Left lung (tissue), 10 donors: ENCODE data around the gene SLC6A9. TPM values are rescaled to one million over a fixed set of nuclear protein-coding genes. Genes with fewer than 3 reads are reported as not detected.

ENCODE experiments used
- ATAC-seq: fragments of 200-7000 bp; cut with Tn5 transposase; one replicate; pipeline ENCODE4 v1.9.1; 2020; ENCODE audit warnings: moderate library complexity
- DNase-seq, 4 donors: peaks; one replicate each; pipeline ENCODE4 v3.0.0-alpha.2; 2013 to 2020
- H3K27ac ChIP-seq, 2 donors: fragments of 200-600 bp; sonication (generic) in 1 of 2; one replicate each; pipeline versions ENCODE4 v1.5.0 to v1.8.0; 2020 to 2021
- H3K27me3 ChIP-seq, 2 donors: fragments of 200-600 bp; sonication (generic) in 1 of 2; one replicate each; pipeline versions ENCODE4 v1.5.0 to v1.8.0; 2020 to 2021
- H3K36me3 ChIP-seq, 2 donors: fragments of 200-600 bp; sonication (generic) in 1 of 2; one replicate each; pipeline versions ENCODE4 v1.5.0 to v1.8.0; 2020 to 2021
- H3K4me1 ChIP-seq, 2 donors: fragments of 200-600 bp; one replicate each; pipeline ENCODE4 v1.8.0; 2021
- H3K4me3 ChIP-seq, 2 donors: fragments of 200-600 bp; sonication (generic) in 1 of 2; one replicate each; pipeline versions ENCODE4 v1.5.0 to v1.8.0; 2020 to 2021; ENCODE audit warnings: mild to moderate bottlenecking in 1 of 2
- H3K9me3 ChIP-seq, 2 donors: fragments of 200-600 bp; sonication (generic) in 1 of 2; one replicate each; pipeline versions ENCODE4 v1.5.0 to v1.8.0; 2020 to 2021
- CTCF ChIP-seq, 2 donors: fragments of 200-600 bp; sonication (generic) in 1 of 2; IDR thresholded peaks; one replicate each; pipeline versions ENCODE4 v1.5.0 to v1.8.0; 2021; ENCODE audit warnings: antibody characterized with exemption in 2 of 2
- intact Hi-C, 2 donors: fragments of 100-400 bp; cut with DNase I; formaldehyde crosslinking; loops; one replicate each; pipeline versions ENCODE4 v1.11.2 to v1.14.2; 2022
- polyA plus RNA-seq, 6 donors: library from polyadenylated mRNA; unstranded; fragments of 120-200 nt; gene quantifications; one replicate each; pipeline ENCODE4 v1.2.1, GENCODE V29; 2013; ENCODE audit not compliant: insufficient read length in 6 of 6
- total RNA-seq, 2 donors: library from RNA; stranded (reverse); fragmentation: NEBNext Ultra II Directional; extraction: Animal tissue kit (Norgen Biotek cat#: 25700); gene quantifications; one replicate each; pipeline ENCODE4 v1.2.1, GENCODE V29; 2021
- donor health status: DM: no; HTN: yes; CAD: no.
- donor health status: DM: no; HTN: no; CAD: no.

Gene SLC6A9
- total and polyA plus RNA-seq, 8 donors: 10.9 to 28.5 (median 14.6) TPM

GRCh38 chr1:44044071-44044801, 13.0 kb upstream of the SLC6A9 start:
- no peaks in the 10 kb centered on the region for H3K9me3 ChIP-seq
- peaks cover 0 to 8% of the 10 kb centered on the region in 2 donors for H3K27me3 ChIP-seq
- no peak for ATAC-seq
- H3K27ac ChIP-seq: no peak overlapping the region
- H3K4me3 ChIP-seq: no peak overlapping the region
- H3K4me1 ChIP-seq: peaks cover 0 to 11% of the 10 kb centered on the region in 2 donors
- no peak for TF ChIP-seq CTCF (IDR thresholded peaks at IDR 0.05)
- no peak for DNase-seq
- H3K36me3 ChIP-seq: no peaks in the 10 kb centered on the region
- intact Hi-C loops: no loop called here

DNA sequence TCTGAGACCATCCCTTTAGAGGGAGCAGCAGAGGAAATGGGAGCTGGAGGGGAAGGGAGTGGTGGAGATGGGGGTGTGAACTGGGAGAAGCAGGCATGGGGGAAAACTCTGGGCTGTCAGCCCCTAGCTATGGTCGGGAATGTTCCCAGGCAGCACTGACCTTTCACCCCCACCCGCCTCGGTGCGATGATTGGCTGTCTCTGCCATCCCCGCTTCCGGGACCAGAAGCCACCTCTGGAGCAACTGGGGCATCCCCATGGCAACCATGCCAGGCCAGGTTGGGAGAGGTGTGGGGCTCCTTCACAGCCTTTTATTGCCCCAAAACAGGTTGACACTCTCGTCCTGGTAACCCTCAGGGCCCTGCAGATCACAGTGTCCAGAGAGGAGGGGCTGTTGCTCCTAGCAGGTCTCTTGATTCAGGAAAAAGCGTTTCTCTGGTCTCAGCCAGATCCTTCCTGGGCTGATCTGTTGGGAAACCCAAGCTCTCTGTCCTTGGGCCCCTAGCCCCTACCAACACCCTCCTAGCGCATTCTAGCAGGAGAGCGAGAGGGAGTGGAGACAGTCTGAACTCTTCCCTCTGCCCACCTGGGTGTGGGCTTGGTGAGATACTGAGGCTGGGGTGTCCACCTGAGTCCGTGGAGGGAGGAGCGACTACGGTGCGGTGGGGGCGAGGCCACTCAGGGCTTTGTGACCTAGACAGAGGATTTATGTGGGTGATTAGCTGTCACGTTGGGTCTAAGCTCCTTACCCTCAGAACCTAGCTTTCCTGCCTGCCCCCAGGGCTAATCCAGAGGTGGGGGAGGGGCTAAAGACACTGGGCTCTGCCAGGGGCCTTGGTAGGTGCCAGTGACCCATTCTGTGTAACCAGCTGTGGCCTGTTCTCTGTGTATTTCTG, 12.2 kb upstream of the SLC6A9 start:
- peaks cover 0 to 8% of the 10 kb centered on the region in 2 donors for H3K27me3 ChIP-seq
- no peak for ATAC-seq
- no peaks in the 10 kb centered on the region for H3K36me3 ChIP-seq
- no peak overlapping the region for H3K4me3 ChIP-seq
- intact Hi-C loops: no loop called here
- no peak overlapping the region for H3K27ac ChIP-seq
- peaks cover 0 to 8% of the 10 kb centered on the region in 2 donors for H3K4me1 ChIP-seq
- H3K9me3 ChIP-seq: no peaks in the 10 kb centered on the region
- no peak for TF ChIP-seq CTCF (IDR thresholded peaks at IDR 0.05)
- DNase-seq: no peak

GRCh38 chr1:44040846-44041245, 9.6 kb upstream of the SLC6A9 start:
- peaks cover 0 to 8% of the 10 kb centered on the region in 2 donors for H3K27me3 ChIP-seq
- intact Hi-C loops: no loop called here
- no peak for TF ChIP-seq CTCF (IDR thresholded peaks at IDR 0.05)
- DNase-seq (no peak), ATAC-seq (no peak)
- no peak overlapping the region for H3K27ac ChIP-seq
- peaks cover 0 to 10% of the 10 kb centered on the region in 2 donors for H3K4me1 ChIP-seq
- no peak overlapping the region for H3K4me3 ChIP-seq
- no peaks in the 10 kb centered on the region for H3K9me3 ChIP-seq
- H3K36me3 ChIP-seq: no peaks in the 10 kb centered on the region

- Histone ChIP-seq H3K36me3 (no peaks in the 10 kb centered on the region), H3K27ac (no peak overlapping the region), H3K4me1 (peaks cover 0 to 10% of the 10 kb centered on the region in 2 donors), H3K27me3 (peaks cover 0 to 8% of the 10 kb centered on the region in 2 donors), H3K4me3 (no peak overlapping the region), H3K9me3 (no peaks in the 10 kb centered on the region)
- DNase-seq (no peak), ATAC-seq (no peak)
- TF ChIP-seq CTCF (IDR thresholded peaks at IDR 0.05): no peak
- intact Hi-C loops: no loop called here
Measured at GRCh38 chr1:44040418-44040817, 9.2 kb upstream of the SLC6A9 start.
